Ramos (cell line): ENCODE measurements around the gene DOCK11.
"Not testable (repeated sequence)": the region's sequence is repeated elsewhere in the genome, so short reads cannot be mapped to it uniquely, and the experiment has no call there.

ENCODE experiments used
- in situ Hi-C: fragments of 300-500 bp; cut with MboI; formaldehyde crosslinking; loops from one replicate; pipeline ENCODE4 v1.14.3; 2022; ENCODE audit warnings: low sequenced_read_pairs; ENCODE audit not compliant: unreplicated experiment

Gene DOCK11

DNA sequence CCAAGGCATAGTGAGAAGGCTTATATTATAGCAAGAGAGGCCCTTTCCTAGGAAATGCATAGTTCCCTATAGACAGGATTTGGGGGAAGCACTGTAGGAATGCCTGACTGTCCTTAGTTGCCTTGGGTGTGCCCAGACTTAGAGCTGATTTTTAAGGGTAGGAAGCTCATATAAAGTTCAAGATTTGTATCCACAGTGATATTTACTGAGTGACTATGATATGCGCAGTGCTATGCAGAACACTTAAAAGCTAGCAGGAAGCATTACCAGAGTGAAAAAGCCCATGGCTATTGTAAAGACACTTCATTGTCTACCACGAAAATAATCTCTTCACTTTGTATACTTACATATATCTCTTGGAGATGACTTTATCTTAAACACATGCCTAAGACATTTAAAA lies 181.7 kb downstream of the DOCK11 start:
- in situ Hi-C loops, result no loop called here

GRCh38 chrX:118679290-118679689 lies 183.7 kb downstream of the DOCK11 start:
- in situ Hi-C loops, result no loop called here

- in situ Hi-C loops, result no loop called here
Measured at GRCh38 chrX:118682258-118683014, 186.8 kb downstream of the DOCK11 start.

DNA sequence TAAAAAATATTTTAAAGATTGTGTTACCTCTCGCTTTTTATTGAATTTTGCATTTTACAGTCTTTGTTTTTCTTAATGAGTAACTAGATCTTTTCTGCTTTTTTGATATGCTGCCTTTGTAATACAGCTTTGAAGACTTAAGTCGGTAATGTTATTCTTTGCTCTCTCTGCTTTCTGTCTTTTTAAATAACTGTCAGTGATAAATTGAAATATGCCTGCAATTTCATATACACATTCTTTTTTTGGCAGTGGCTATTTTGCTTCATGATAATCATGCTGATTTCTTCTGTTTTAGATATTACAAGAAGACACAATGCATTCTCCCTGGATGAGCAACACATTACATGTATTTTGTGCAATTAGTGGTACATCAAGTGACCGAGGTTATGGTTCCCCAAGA lies 189.8 kb downstream of the DOCK11 start:
- in situ Hi-C loops, result no loop called here

DNA sequence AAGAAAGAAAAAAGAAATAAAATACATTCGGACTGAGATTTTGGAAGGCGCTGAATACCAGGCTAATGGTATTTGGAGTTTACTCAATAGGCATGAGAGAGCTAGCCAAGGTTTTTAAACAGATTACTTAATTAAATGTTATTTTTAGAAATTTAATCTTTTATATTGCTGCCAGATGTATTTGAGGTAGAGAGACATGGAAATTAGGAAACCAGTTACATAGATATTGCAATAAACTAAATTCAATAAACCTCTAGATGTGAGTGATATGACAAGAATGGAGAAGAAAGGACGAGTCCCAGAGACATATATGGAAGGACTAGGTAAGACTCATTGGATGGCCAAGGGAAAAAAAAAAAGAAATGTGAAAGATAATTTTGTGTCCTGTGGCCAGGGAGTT lies 193.3 kb downstream of the DOCK11 start:
- in situ Hi-C loops, result no loop called here

DNA sequence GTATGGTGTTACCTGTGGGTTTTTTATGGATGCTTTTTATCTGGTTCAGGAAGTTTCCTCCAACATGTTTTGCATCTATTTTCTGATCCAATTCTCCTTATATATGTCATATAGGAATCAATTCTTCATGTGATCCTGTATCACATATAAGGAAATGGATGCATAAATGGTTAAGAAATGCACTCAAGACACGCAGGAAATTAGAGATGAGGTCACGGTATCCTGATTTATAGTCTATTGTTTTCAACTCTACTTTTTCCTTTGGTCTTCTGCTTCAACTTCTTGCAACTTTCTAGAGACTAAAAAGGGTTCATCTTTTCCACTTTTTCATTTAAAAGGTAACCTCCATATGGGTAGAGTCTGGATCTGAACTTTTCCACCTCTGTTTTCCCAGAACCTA lies 198.2 kb downstream of the DOCK11 start:
- in situ Hi-C loops, result no loop called here

DNA sequence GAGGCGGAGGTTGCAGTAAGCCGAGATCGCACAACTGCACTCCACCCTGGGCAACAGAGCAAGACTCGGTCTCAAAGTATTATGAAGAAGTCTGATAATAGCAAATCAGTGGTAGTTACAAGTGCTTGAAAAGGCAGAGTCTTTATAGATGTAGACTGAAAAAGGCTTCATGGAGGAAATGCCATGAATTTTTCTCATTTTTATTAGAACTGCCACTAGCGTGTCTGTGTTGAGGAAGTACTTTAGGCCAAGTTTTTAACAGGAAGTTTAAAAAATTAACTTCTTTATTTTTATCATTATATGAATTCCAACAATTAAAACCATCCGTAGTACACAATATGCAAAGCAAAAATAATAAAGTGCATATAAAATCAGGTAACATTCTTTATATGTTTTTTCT lies 199.0 kb downstream of the DOCK11 start:
- in situ Hi-C loops, result no loop called here

GRCh38 chrX:118698516-118699170 lies 203.0 kb downstream of the DOCK11 start:
- in situ Hi-C loops, result no loop called here

DNA sequence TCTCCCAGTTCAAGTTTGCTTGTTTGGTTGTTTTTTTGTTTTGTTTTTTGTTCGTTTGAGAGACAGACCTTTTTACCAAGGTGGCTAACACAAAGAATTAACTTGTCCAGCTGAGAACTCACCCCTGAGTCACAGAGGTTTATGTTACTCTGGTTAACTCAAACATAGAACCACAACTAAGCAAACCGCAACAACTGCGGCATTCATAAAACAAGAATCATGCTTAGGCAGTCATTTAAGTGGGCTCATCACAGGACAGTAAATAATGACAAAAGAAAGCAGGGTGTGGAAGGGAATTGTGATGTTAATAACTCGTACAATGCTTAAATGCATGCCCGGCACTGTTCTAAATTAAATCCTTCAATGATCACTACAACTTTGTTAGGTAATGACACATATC lies 207.1 kb downstream of the DOCK11 start:
- in situ Hi-C loops, result no loop called here

DNA sequence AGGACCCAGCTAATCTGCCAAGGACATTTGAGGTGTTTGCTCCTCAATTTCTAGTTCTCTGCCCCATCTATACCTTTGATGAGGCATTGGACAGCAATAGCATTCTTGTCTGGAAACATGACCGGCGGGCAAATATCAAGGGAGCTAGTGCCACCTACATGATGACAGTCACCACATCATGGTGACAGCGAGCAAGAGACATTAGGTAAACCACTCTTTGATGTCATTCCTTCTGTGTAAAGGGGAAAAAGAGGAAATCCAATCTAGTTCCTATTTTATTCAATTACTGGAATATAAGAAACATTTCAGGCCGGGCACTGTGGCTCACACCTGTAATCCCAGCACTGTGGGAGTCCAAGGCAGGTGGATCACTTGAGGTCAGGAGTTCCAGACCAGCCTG lies 211.1 kb downstream of the DOCK11 start:
- in situ Hi-C loops, result no loop called here

GRCh38 chrX:118714521-118714920 lies 218.9 kb downstream of the DOCK11 start:
- in situ Hi-C loops, result no loop called here

DNA sequence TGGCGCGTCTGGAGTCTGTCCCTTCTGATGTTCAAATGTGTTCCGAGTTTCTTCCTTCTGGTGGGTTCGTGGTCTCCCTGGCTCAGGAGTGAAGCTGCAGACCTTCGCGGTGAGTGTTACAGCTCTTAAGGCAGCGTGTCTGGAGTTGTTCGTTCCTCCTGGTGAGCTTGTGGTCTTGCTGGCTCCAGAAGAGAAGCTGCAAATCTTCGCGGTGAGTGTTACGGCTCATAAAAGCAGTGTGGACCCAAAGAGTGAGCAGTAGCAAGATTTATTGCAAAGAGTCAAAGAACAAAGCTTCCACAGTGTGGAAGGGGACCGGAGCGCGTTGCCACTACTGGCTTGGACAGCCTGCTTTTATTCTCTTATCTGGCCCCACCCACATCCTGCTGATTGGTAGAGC lies 220.3 kb downstream of the DOCK11 start:
- in situ Hi-C loops, result not testable (repeated sequence)

DNA sequence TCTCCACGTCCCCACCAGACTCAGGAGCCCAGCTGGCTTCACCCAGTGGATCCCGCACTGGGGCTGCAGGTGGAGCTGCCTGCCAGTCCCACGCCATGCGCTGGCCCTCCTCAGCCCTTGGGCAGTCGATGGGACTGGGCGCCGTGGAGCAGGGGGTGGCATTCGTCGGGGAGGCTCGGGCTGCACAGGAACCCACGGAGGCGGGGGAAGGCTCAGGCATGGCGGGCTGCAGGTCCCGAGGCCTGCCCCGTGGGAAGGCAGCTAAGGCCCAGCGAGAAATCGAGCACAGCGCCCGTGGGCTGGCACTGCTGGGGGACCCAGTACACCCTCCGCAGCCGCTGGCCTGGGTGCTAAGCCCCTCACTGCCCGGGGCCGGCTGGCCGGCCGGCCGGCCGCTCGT lies 221.2 kb downstream of the DOCK11 start:
- in situ Hi-C loops, result not testable (repeated sequence)

GRCh38 chrX:118717678-118718391 lies 222.2 kb downstream of the DOCK11 start:
- in situ Hi-C loops, result no loop called here

DNA sequence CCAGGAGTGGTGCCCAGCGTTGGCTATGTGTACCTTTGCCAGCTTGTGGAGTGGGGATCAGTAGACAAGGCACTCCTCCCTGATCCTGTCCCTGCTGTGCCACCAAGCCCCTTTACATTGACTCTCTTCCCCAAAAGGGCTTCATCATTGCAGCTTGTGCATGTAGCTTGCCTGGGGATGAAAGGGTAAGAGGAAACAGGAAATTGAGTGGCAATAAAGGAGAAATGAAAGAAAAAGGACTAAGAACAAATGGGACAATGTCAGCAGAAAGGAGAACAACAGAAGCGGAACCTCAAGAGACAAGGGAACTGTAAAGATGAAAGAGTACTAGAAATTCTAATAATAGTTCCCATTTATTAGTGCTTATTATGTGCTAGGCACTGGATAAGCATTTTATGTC lies 223.1 kb downstream of the DOCK11 start:
- in situ Hi-C loops, result no loop called here

DNA sequence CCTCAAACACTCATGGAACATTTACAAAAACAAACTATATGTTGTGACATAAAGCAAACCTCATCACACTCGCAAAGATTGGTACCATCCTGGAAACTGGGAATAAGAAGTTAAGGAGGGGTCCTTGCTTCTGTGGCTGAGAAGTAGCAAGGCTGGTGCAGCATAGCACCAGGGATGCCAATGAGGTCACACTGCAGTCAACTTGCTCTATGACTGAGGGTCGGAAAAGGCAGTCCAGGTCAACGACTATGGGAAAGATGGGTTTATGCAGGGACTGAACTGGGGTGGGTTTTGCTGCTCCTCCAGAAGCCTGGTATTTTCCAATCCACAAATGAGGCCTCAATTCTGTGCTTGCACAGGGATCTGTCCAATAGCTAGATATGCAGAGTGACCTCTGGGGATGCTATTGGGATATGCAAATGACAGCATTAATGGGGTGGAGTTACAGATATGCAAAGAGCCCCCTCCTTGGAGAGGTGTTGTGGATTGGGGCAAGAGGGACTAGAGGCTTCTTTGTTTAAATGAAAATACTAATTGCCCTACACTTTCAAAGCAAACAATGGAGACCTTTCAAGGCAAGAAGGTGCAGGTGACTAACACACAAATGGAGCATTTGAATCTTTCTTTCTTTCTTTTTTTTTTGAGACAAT lies 224.6 kb downstream of the DOCK11 start:
- in situ Hi-C loops, result no loop called here

- in situ Hi-C loops, result no loop called here
Measured at GRCh38 chrX:118723376-118723775, 227.8 kb downstream of the DOCK11 start.

DNA sequence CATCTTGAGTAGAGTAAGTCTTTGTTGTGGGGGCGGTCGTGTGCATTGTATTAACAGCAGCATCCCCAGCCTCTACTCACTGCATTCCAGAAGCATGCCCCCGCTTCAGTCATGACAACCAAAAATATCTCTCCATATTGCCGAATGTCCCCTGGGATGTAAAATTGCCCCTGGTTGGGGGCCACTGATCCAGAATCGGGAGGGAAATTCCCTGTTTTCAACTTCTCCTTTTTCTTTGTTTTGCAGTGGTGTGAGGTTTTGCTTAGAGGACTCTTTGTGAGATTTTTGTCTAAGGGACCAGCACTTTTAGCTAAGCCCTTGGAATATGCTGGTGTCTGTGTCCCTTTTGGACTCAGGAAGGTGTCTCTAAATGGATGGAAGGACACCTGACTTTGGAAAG lies 228.8 kb downstream of the DOCK11 start:
- in situ Hi-C loops, result no loop called here

GRCh38 chrX:118724775-118725174 lies 229.2 kb downstream of the DOCK11 start:
- in situ Hi-C loops, result no loop called here

- in situ Hi-C loops, result no loop called here
Measured at GRCh38 chrX:118726396-118726795, 230.8 kb downstream of the DOCK11 start.
